Ishikawa (cell line): Measurements from ENCODE around the gene ZNF536.

Experiments used
- CEBPB ChIP-seq: IDR thresholded peaks from 2 replicates; pipeline ENCODE4 v1.6.1; 2012
- EGR1 ChIP-seq: IDR thresholded peaks from 2 replicates; pipeline ENCODE4 v1.6.1; 2012
- EP300 ChIP-seq: IDR thresholded peaks from 2 replicates; pipeline ENCODE4 v1.6.1; 2012; ENCODE audit warnings: borderline replicate concordance
- FOXM1 ChIP-seq: IDR thresholded peaks from 2 replicates; pipeline ENCODE4 v1.6.1; 2012; ENCODE audit warnings: low read depth, borderline replicate concordance

DNA sequence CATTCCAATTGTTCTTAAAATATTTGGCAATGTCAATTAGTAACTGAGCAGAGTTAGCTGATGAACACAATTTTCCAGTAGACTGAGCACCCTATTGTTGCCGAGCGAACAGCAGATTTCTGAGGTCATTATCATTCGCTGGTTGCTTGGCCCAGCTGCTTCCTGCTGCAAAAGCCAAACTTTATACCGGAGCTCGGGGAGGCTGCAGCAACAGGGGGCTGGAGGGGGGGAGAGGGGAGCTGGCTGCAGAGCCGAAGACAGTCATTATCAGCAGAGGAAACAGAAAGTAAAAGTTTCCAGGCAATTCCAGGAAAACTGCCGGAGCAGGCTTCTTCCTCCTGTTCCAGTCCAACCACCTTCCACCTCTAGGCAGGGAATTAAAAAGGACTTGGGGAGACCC is 77.9 kb downstream of the ZNF536 start:
- TF ChIP-seq EGR1 (no peak), FOXM1 (no peak), CEBPB (no peak), EP300 (no peak)
